Brain microvascular endothelial cell (primary cell): ENCODE measurements around the gene L3MBTL3.
A peak's percentile ranks its signal among the peaks of the same experiment; 100 is the strongest.

Experiments used
- DNase-seq: peaks from one replicate; pipeline ENCODE4 v3.0.0-alpha.2; 2020
- H3K27ac ChIP-seq: fragments of 250-450 bp; sonication (Bioruptor Pico); 2 replicates; pipeline ENCODE4 v1.5.1; 2020; ENCODE audit warnings: mild to moderate bottlenecking, moderate library complexity
- H3K27me3 ChIP-seq: fragments of 250-450 bp; sonication (Bioruptor Pico); replicated peaks from 2 replicates; pipeline ENCODE4 v1.5.1; 2020; ENCODE audit warnings: mild to moderate bottlenecking
- H3K36me3 ChIP-seq: fragments of 250-450 bp; sonication (Bioruptor Pico); replicated peaks from 2 replicates; pipeline ENCODE4 v1.5.1; 2020; ENCODE audit warnings: mild to moderate bottlenecking
- H3K4me3 ChIP-seq: 2 replicates; pipeline ENCODE4 v1.5.1; 2011; ENCODE audit warnings: low read depth, mild to moderate bottlenecking, control low read depth, low read length, moderate library complexity
- CTCF ChIP-seq: IDR thresholded peaks from 2 replicates; pipeline ENCODE4 v1.5.1; 2011; ENCODE audit warnings: low read depth, mild to moderate bottlenecking, moderate library complexity, low read length, control low read depth, inconsistent platforms; ENCODE audit errors: missing control alignments
- in situ Hi-C: cut with HindIII; loops from 2 replicates; pipeline ENCODE4 v1.10.0; 2017; ENCODE audit warnings: low sequenced_read_pairs, low pct_ligation_motif_present

Gene L3MBTL3

DNA sequence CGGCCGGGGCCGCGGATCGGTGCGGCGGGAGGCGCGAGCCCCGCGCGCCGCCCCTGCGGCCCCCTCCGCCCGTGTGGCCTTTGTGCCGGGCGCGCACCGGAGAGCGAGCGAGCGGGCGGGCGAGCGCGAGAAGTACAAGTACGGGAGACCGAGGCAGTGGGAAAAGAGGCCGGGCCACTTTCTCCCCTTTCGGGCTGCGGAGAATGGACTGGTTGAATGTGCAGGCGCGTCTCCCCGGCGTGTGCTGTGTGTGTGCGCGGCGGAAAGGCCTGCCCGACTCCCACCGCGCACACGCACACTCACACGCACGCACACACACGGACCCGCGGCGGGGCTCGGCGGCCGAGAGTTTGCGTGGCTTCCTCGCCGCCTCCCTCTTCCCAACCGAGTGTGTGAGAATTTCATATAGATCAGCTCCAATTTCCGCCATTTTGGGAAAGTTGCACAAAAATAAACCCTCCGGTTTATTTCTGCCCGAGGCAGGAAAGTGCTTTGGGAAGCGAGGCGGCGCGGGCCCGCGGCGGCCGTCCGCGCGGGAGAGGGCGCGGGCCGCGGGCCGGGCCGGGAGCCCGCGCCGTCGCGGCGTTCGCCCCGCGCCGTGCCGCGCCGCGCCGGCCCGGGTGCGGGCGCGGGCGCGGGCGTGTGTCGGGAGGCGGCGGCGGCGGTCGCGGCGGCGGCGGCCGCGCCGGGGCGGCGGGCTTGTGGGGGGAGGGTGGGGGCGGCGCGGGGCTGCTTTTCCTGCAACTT is 1.1 kb downstream of the L3MBTL3 start:
- peak overlapping the region; percentile 86 for H3K4me3 ChIP-seq
- no peaks in the 10 kb centered on the region for H3K36me3 ChIP-seq
- no peaks in the 10 kb centered on the region for H3K27me3 ChIP-seq
- TF ChIP-seq CTCF: no peak
- in situ Hi-C loops: no loop called here
- no peak for DNase-seq
- peak overlapping the region; percentile 65 for H3K27ac ChIP-seq

- DNase-seq: no peak
- Histone ChIP-seq H3K27me3 (no peaks in the 10 kb centered on the region), H3K36me3 (peaks cover 2% of the 10 kb centered on the region), H3K4me3 (peak overlapping the region; percentile 78), H3K27ac (peak overlapping the region; percentile 65)
- in situ Hi-C loops: no loop called here
- TF ChIP-seq CTCF: no peak
Measured at GRCh38 chr6:130020073-130020906, 1.9 kb downstream of the L3MBTL3 start.

GRCh38 chr6:130020907-130021629 is 2.7 kb downstream of the L3MBTL3 start:
- peak; percentile 85 for TF ChIP-seq CTCF
- peak; percentile 92 for DNase-seq
- Histone ChIP-seq H3K27me3 (no peaks in the 10 kb centered on the region), H3K27ac (no peak overlapping the region), H3K4me3 (peak overlapping the region; percentile 78), H3K36me3 (peaks cover 2% of the 10 kb centered on the region)
- in situ Hi-C loops: no loop called here

DNA sequence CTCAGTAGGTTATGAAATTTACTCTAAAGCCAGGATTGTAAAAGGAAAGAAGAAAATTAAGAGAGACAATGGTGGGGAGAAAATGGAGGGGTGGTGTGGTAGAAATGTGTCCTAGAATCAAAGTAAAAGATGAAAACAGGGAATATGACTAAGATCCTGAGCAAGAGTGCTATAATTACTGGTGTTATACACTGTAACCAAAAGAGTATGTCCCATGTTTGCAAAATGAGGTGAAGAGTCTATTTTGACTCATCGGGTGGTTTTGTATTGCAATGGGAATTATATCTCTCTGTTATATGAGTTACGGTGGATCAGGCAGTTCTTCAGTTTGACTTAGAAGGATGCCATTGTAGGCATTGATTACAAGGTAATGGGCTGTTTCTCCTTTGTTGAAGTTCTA is 8.5 kb downstream of the L3MBTL3 start:
- H3K27me3 ChIP-seq: no peaks in the 10 kb centered on the region
- in situ Hi-C loops: no loop called here
- no peak overlapping the region for H3K27ac ChIP-seq
- no peak for TF ChIP-seq CTCF
- no peak overlapping the region for H3K4me3 ChIP-seq
- DNase-seq: no peak
- peaks cover 2% of the 10 kb centered on the region for H3K36me3 ChIP-seq

- Histone ChIP-seq H3K27me3 (no peaks in the 10 kb centered on the region), H3K36me3 (peaks cover 2% of the 10 kb centered on the region), H3K27ac (no peak overlapping the region), H3K4me3 (no peak overlapping the region)
- no peak for TF ChIP-seq CTCF
- DNase-seq: no peak
- in situ Hi-C loops: no loop called here
Measured at GRCh38 chr6:130027948-130028347, 9.6 kb downstream of the L3MBTL3 start.
